HG02759 (cell line): ENCODE data around the gene RNF157.
A peak's percentile ranks its signal among the peaks of the same experiment; 100 is the strongest.

ENCODE experiments used
- ATAC-seq: cut with Tn5 transposase; IDR thresholded peaks from one replicate; pipeline ENCODE4 v1.9.1; 2021; ENCODE audit warnings: mild to moderate bottlenecking, moderate library complexity; ENCODE audit not compliant: unreplicated experiment

RNF157 gene

DNA sequence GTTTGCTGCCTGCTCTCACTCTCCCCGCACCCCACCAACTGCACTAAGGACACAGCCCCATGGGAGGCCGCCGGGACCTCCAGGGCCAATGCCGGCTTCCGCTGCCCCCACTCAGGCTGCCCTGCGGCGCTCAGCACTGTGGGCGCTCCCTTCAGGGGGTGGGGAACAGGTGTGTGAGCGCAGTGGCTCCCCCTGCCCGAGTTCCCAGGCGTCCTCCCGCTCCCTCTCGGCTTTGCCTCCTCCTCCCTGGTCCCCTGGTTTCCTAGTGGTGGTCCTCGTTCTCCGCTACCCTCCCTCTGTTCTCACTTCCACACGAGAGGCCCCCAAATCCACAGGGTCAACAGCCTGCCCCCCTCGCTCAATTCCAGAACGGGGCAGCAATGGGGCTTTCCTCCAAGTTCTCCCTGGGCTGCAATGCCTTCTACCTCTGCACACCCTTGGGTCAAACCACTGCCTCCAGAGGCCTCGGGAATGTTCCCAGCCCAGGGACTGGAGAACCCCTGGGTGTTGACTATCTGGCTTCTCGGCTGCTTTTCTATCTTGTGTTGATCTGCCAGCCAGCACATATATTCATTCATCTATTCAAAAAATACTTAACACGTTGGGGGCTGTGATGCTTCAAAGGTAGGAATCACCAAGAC, 109.1 kb downstream of the RNF157 start:
- ATAC-seq = no peak

GRCh38 chr17:76130473-76130872, 109.8 kb downstream of the RNF157 start:
- no peak for ATAC-seq

DNA sequence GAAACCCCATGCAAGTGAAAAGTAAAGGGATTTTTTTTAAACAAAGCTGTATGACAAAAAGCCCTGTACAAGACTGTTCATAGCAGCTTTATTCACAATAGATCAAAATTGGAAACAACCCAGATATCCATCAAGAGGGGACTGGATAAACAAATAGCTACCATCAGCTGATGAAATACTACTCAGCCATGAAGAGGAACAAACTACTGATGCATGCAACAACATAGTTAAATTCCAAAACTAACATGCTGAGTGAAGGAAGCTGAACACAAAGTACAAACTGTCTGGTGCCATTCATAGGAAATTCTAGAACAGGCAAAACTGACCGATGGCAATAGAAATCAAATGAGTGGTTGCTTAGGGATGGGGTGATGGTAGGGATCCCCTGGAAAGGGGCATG, 114.4 kb downstream of the RNF157 start:
- no peak for ATAC-seq

GRCh38 chr17:76125391-76125675, 115.0 kb downstream of the RNF157 start:
- no peak for ATAC-seq

DNA sequence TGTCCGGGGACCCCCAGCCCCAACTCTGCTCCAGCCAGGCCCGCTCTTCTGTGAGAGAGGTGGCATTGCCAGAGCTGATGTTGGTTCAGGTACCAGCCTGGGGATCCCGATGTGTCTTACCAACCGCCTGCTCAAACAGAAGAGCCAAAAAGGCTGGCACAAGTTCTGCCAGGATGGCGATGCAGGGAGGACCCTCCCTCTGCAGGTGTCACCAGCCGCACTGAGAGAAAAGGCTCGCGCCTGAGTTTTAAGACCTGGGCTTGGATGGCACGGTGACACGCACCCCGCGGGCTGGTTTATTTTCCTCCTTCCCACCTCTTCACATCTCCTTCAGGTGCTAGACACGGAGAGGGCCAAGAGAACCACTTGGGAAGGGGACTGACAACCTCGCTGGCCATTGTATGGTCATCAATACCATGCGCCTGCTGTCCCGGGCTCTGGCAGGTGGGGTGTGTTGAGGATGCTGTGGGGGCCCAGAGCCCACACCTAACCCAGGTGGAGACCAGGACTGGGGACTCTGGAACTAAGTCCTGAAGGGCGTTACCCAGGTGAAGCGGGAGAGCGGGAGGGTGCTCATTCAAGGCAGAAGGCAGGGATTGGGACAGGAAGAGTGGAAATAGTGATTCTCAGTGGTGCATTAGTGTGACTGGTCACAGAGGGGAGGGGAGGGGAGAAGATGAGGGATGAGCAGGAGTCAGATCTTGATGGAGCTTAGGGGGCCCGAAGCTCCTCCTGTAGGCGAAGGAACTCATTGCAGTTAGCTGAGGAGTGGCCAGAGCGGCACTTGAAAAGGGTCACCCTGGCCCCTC, 115.5 kb downstream of the RNF157 start:
- no peak for ATAC-seq

DNA sequence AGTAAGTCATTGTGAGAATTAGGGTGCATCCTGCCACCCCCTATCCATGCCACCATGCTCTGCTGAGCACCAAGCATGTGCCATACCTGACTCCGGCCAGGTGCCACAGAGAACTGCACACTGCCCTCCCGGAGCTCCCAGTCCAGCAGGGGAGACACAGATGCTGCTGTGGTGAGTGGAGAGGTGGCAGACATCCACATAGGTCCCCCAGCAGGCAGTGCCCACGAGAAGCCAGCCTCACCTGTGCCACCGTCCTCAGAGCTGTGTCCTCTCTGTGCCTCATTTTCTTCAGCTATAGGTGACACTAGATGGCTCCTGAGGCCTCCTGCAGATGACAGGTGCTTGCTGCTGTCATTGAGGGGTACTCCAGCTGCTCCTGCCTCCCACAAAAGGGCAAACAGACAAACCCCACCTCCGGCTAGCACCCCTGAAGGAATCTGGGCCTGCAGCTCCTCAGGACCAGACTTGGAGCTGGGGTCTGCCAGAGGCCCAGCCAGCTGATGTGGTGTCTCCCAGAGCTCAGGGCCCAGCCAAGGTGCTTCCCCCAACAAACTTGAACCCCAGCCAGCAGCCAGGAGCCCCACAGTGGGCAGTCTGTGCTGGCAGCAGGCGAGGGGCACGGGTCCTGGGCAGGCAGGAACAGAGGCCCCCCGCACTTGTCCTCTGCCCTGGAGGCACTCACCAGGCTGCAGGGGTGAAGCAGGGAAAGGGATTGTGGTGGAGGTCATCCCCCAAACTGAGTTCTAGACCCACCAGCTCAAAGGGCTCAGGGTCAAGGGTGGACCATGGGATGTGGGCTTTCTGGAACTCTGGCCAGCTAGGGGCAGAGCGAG, 116.3 kb downstream of the RNF157 start:
- no peak for ATAC-seq

- no peak for ATAC-seq
Observed at GRCh38 chr17:76123191-76123499, 117.1 kb downstream of the RNF157 start.

- no peak for ATAC-seq
Observed at GRCh38 chr17:76122431-76123190, 117.7 kb downstream of the RNF157 start.

GRCh38 chr17:76121932-76122430, 118.3 kb downstream of the RNF157 start:
- no peak for ATAC-seq

DNA sequence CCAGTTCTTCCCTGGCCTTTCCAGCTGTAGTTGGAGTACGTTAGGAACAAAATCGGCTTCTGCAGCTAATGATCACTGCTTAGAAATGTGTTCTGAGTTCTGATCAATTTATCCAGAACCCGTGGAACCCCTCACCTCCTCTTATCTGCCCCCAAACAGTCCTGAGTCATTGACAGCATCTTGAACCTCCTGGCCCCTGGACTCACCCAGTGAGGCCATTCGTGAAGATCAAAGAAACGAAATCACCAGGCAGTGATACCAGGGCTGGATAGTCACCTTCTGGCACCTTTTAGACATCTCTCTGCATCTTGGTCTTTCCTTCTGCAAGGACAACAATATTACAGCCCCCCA, 119.7 kb downstream of the RNF157 start:
- no peak for ATAC-seq

GRCh38 chr17:76119409-76120371, 120.6 kb downstream of the RNF157 start:
- ATAC-seq = no peak

GRCh38 chr17:76115138-76115754, 125.0 kb downstream of the RNF157 start:
- ATAC-seq = no peak

- no peak for ATAC-seq
Observed at GRCh38 chr17:76111956-76112355, 128.3 kb downstream of the RNF157 start.

GRCh38 chr17:76107509-76107908, 132.8 kb downstream of the RNF157 start:
- ATAC-seq = no peak

DNA sequence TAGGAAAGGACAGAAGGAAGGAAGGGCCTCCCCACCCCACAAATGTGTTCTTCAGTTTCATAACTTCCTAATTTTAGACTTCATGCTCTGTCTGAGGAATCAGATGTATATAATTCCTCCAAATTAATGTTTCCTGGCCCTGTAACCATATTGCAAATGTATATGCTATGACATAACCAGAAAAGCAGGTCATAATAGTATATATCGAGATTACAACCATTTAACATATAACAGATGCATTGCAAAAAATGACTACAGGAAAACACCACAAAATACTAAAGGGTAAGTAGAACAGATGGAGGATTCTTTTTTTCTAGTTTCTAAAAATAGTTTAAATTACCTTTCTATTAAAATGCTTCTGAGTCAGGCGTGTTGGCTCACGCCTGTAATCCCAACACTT, 133.6 kb downstream of the RNF157 start:
- no peak for ATAC-seq

DNA sequence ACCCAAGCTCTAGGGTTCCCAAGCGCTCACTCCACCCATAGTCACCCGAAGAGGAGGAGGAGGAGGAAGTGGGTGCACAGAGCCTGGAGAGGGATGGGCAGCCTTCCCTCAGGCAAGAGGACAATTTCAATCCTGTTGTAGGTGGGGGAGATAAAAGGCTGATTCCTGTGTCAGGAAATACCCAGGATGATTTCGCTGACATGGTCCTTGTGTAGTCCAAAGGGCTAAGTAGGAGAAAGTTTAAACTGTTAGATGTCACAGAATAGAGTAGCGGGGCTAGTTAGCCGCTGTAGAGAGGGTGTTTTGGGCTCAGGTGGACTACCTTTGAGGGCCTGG, 135.4 kb downstream of the RNF157 start:
- no peak for ATAC-seq

GRCh38 chr17:76104140-76104895, 136.0 kb downstream of the RNF157 start:
- no peak for ATAC-seq

- ATAC-seq = peak; percentile 90
Observed at GRCh38 chr17:76103274-76104139, 136.8 kb downstream of the RNF157 start, which contains the start of gene EXOC7. TSS of gene EXOC7 (minus strand) at chr17:76103787. CDS start at chr17:76103692, 95 bp downstream.
